Left lobe of liver (tissue), 2 donors: ENCODE data around the gene PRKAR2A. TPM values are rescaled to one million over a fixed set of nuclear protein-coding genes. Genes with fewer than 3 reads are reported as not detected.
"Not testable (repeated sequence)": the region's sequence is repeated elsewhere in the genome, so short reads cannot be mapped to it uniquely, and the experiment has no call there.

Experiments used
- ATAC-seq: fragments of 200-7000 bp; cut with Tn5 transposase; one replicate; pipeline ENCODE4 v1.9.1; 2020; ENCODE audit warnings: mild to moderate bottlenecking, moderate library complexity
- DNase-seq: peaks from one replicate; pipeline ENCODE4 v3.0.0-alpha.2; 2020; ENCODE audit warnings: low spot score
- total RNA-seq: library from RNA; stranded (reverse); gene quantifications from one replicate; pipeline ENCODE4 v1.2.1, GENCODE V29; 2021
- donor health status: DM: no; HTN: no; CAD: no; lungs with moderate emphysema.
- donor health status: DM: no; HTN: yes; CAD: no.

Gene PRKAR2A
- total RNA-seq, 1 donor from 2014 or later: 46.6 TPM

GRCh38 chr3:48784426-48785120 lies 63.1 kb downstream of the PRKAR2A start:
- DNase-seq (no peak), ATAC-seq (no peak)

GRCh38 chr3:48783304-48783703 lies 64.4 kb downstream of the PRKAR2A start:
- ATAC-seq (peak; percentile 10), DNase-seq (no peak)

DNA sequence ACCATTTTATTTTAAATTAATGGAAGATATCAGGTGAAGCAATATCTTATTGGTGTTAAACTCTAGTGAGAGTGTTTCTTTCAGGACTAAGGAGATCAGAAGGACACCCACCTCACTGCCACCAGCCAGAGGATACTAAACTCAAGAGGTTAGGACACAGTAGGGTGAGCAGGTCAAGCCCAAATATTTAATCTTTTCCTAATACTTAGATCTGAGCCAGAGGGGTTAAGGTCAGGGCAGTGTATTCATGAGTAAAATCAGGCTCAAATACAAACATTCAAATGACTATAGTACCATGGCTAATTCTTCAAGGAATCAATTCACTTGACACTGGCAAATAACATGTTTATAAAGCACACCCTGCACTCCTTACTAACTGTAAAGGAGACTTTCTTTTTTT lies 65.6 kb downstream of the PRKAR2A start:
- DNase-seq: no peak
- ATAC-seq: peak; percentile 96

- DNase-seq, ATAC-seq: not testable (repeated sequence)
These were observed 69.1 kb downstream of the PRKAR2A start for GRCh38 chr3:48778565-48778964.

- no peak for ATAC-seq
- no peak for DNase-seq
These were observed 70.8 kb downstream of the PRKAR2A start for GRCh38 chr3:48776854-48777253.

DNA sequence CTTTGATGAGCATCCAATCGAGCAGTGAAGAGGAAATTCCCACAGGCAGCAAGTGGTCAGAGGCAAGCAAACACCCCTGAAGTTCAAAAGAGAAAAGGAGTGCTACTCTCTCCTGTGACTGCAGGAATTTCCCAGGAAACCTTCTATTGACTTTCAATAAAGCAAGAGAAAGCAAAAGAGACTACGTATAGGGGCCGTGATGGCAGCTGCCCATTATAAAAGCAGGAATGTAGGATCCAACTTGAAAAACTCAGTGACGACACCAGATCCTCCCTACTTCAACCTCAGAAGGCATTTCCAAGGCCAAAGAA lies 77.5 kb downstream of the PRKAR2A start:
- no peak for ATAC-seq
- no peak for DNase-seq

DNA sequence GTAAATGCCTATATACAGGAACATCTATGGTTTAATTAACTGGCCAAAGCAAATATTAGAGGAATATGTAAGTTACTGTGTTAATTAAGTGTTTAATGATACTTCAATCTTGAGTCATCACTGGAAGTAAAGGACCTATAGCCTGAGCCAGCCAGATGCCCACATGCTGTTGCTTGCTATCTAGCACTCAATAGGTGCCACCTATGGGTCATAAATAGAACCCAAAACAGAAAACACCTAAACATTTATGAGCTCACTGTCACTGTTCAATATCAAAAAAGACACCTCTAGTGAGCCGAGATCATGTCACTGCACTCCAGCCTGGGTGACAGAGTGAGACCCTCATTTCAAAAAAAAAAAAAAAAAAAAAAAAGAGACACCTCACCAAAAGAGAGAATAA lies 82.3 kb downstream of the PRKAR2A start:
- ATAC-seq (peak; percentile 86), DNase-seq (no peak)

- no peak for ATAC-seq
- DNase-seq: no peak
These were observed 84.9 kb downstream of the PRKAR2A start for GRCh38 chr3:48762816-48763215.

GRCh38 chr3:48759991-48760540 lies 87.6 kb downstream of the PRKAR2A start:
- not testable (repeated sequence) for ATAC-seq, DNase-seq

DNA sequence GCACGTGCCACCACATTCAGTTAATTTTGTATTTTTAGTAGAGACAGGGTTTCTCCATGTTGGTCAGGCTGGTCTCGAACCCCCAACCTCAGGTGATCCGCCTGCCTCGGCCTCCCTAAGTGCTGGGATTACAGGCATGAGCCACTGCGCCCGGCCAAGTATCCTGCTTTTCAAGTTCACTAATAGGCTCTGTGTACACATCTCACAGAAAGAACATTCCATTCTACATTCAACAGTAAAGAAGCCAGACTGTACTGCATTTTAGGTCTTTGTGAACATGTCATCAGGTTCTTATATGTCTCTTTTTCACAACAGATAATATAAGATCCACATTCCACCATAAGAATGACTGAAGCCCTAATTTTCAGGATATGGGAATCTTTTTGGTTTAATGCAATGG lies 88.1 kb downstream of the PRKAR2A start:
- not testable (repeated sequence) for ATAC-seq, DNase-seq

GRCh38 chr3:48759071-48759470 lies 88.6 kb downstream of the PRKAR2A start:
- ATAC-seq: no peak
- DNase-seq: no peak

DNA sequence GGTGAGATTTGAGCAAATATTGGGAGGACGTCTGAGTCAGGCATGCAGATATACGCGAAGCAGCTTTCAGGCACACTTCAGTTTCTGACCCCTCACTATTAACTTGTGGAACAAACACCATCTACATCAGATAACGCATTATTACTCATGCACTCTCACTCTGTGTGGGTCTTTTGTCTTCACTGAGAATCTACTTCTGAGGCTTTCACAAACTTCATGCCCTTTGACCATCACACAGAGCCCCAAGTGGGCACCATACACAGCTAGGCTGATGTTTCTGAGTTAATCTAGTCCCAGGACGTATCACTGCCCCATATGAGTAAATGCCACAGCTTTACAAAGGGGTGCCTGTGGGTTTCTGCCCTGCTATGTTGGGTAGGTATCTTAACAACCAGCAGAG lies 91.0 kb downstream of the PRKAR2A start:
- ATAC-seq (no peak), DNase-seq (no peak)

DNA sequence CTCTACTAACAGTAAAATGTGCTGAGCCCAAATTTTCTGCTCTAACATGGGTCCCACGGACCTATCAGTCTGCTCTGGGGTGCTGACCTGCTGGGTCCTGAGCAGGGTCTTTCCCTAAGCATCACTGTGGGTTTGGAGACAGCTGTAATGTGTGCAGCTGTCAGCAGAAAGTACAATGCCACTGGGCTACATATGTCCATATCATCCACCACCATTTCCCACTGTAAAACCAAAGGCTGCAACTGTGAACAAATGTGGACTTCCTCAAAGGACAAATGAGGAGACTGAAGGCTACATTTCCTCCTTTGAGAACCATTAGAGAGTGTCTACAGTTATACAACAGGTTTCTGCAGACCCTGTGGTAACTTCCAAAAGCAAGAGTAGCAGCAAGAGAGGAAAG lies 96.8 kb downstream of the PRKAR2A start:
- ATAC-seq: no peak
- no peak for DNase-seq

DNA sequence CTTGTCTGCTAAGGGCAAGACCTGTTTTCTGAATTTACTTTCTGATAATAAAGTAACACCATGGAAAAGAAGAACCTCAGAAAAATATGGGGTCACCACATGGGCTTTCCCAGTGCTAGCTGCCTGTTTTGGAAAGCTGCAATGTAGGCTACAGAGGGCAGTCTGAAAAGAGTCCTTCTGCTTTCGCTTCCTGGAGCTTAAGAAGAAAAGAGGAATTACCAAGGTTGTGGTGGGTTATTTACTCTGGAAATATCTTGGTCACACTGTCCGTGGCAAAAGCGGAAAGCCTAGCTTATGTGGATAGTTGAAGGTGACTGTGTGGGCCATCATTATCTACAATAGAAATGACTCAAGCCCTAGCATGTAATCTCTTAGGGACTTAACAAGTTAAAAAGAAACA lies 98.9 kb downstream of the PRKAR2A start:
- no peak for DNase-seq
- peak; percentile 6 for ATAC-seq

DNA sequence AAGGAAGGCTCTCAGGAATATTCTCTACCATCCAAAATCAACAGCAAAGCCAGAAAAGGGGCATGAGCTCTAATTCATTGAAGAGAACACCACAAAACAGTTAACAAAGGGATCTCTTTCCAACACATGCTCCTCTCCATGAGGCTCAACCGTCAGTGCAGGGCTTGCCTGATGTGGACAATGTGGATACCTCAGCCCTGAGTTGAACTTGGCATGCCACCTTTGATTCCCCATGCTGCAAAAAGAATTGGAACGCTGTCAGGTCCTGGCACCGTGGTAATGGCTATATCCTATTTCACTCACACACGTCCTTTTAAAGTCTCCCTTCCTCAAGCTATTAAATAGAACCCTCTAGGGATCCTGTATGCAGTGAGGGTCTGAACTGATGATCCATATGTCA lies 100.0 kb downstream of the PRKAR2A start:
- DNase-seq: peak; percentile 73
- peak; percentile 88 for ATAC-seq

DNA sequence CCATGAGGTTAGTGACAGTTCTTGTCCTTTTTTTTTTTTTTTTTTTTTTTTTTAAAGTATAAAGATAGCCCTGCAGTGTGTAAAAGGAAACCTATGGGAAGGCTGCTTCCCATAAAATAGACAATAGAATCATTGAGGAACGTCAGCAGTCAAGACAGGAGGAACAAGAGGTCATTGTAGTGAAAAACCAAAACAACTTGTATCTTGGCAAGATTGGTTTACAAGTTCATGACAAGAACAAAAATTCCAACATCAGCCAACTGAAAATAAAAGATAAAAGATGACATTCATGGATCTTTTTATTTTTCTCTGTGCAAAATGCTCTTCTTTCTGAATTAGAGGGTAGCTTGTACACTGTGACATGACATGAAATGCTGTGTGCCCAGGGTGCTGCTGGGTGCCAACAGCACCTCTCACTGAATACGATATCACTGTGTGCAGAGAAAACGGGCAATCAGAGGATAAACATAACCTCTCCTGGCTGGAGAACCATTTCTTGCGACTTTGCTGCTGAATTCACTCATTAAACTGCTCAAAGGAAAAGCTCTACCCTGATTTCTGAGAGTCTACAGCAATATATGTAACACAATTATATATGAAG lies 100.6 kb downstream of the PRKAR2A start:
- no peak for DNase-seq
- ATAC-seq: peak; percentile 61

DNA sequence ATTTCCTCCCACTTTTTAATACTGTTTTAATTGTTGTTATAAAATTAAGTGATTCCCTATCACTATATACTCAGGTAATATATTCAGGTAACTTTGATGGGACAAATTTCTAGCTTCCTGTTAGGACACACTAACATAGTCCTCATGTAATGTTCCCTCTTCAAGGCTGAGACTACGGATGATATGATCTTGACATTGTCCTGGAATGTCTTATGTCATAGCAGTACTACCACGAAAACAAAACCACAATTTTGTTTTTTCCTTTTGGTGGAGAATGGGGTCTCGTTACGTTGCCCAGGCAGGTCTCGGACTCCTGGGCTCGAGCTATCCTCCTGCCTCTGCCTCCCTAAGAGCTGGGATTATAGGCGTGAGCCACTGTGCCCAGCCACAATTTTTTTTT lies 103.9 kb downstream of the PRKAR2A start:
- no peak for ATAC-seq

GRCh38 chr3:48741226-48741625 lies 106.4 kb downstream of the PRKAR2A start:
- not testable (repeated sequence) for ATAC-seq

More for the DNA sequence above, 103.9 kb downstream of the PRKAR2A start:
- no peak for DNase-seq

DNA sequence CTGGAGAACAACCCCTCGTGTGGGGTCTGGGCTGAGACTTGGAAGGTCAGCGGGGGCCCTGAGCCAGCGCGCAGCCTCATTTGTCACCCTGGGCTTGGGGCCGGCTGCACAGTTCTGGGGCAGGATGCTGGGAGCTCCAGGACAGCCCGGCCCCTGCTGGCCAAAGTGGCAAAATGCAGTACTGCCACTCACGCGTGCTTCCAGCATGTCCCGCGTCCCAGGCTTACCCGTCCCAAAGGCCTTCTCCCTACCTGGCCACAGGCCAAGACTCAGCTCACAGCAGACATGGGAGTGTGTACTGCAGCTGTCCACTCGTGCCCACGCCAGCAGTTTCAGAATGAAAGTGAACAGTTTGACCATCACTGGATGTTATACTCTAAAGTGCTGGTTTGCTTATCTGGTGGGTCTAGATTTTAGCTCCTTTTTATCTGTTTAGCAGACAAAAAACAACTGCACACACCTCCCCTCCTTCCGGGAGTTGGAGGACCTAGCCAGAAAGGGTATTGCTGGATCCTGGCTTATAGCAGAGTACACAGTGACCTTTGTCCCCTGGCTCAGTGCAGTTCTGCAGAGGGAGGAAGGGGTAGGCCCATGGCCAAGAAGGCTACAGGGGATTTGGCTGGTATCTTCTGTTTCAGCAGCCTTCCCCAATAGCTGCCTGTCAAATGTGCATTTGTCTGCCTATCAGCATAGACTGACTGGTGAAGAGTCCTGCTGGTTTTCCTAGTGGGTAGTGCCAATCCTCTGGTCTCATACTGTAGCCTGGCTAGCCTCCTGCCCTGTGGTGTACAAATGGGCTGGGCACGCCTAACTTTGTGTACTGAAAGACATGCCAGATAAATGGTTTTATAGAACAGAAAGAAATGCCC lies 107.5 kb downstream of the PRKAR2A start:
- DNase-seq (peak; percentile 98), ATAC-seq (peak; percentile 86)

More at GRCh38 chr3:48741226-48741625, 106.4 kb downstream of the PRKAR2A start:
- DNase-seq: not testable (repeated sequence)

DNA sequence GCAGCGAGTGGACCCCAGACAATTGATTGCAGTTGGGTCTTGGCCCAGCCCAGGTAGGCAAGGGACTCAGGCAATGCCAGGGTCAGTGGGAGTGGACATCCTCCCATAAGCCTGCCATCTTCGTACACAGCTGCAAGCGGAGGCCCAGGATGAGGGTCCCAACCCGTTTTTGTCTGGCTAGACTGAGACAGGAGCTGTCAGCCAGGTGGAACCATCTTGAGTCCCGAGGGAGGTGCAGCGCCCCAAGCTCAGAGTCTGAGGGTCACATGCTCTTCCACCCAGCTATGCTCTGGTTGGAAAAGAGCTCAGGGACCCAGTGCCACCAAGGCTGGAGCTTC lies 108.1 kb downstream of the PRKAR2A start:
- no peak for DNase-seq

DNA sequence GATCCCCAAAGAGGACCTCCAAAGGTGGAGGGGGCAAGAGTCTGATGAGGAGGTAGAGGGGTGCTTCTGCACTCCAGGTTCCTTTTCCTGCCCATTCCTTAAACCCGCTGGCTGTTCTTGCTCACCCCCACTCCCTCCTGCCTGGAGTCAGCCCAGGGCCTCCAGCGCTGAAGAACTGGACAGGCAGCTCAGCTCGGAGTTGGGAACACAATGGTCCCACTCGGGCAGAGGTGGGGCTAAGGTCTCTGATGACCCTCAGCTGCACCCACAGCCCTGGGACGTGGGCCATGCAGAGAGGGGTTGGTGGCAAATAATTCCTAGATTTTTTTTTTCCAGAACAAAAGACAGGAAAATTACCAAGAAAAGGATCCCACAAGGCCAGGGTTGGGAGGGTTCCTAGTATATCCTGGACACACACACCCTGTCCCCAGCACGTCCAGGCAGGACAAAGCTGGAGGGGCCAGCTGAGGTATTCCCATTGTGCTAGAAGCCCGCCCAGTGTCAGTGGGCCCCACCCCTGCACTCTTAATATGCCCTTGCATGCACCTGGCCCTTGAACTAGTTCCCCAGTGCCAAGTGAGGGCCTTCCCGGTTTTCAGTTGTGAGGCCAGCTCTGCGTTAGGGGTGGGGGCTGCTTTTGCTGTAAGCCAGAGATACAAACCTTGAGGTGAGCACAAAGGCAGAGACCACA lies 108.6 kb downstream of the PRKAR2A start:
- DNase-seq: peak; percentile 48
- ATAC-seq: no peak

More for the DNA sequence above, 108.1 kb downstream of the PRKAR2A start:
- no peak for ATAC-seq
